Upper lobe of left lung (tissue), 6 donors: ENCODE results near the gene NLRX1. TPM values are rescaled to one million over a fixed set of nuclear protein-coding genes. Genes with fewer than 3 reads are reported as not detected.

Source experiments
- ATAC-seq, 2 donors: fragments of 200-7000 bp; cut with Tn5 transposase; one replicate each; pipeline ENCODE4 v1.9.1; 2022; ENCODE audit warnings: mild to moderate bottlenecking in 2 of 2, moderate library complexity in 2 of 2; ENCODE audit not compliant: low FRiP score in 2 of 2
- DNase-seq, 2 donors: peaks; one replicate each; pipeline ENCODE4 v3.0.0-alpha.2; 2019 to 2020
- H3K27ac ChIP-seq, 4 donors: fragments of 200-600 bp; sonication (generic); one replicate each; pipeline ENCODE4 v1.5.1; 2016 to 2019
- H3K27me3 ChIP-seq, 4 donors: fragments of 200-600 bp; sonication (generic); one replicate each; pipeline ENCODE4 v1.5.1; 2017 to 2019
- H3K36me3 ChIP-seq, 4 donors: fragments of 200-600 bp; sonication (generic); one replicate each; pipeline ENCODE4 v1.5.1; 2016 to 2019
- H3K4me1 ChIP-seq, 4 donors: fragments of 200-600 bp; sonication (generic); one replicate each; pipeline ENCODE4 v1.5.1; 2018 to 2019
- H3K4me3 ChIP-seq, 4 donors: fragments of 200-600 bp; sonication (generic); one replicate each; pipeline ENCODE4 v1.5.1; 2017 to 2019; ENCODE audit warnings: mild to moderate bottlenecking in 2 of 4, moderate library complexity in 1 of 4
- H3K9me3 ChIP-seq, 4 donors: fragments of 200-600 bp; sonication (generic); one replicate each; pipeline ENCODE4 v1.5.1; 2018 to 2019
- CTCF ChIP-seq, 6 experiments: fragments of 450-650 bp in 4 of 6; fragments of 200-600 bp in 2 of 6; sonication (generic) in 2 of 6; IDR thresholded peaks; one replicate each; pipeline ENCODE4 v1.5.1; 2016 to 2019; ENCODE audit warnings: antibody characterized with exemption in 6 of 6
- EP300 ChIP-seq, 4 donors: sonication (generic); formaldehyde crosslinking; IDR thresholded peaks; one replicate each; pipeline ENCODE4 v1.5.1; 2017; ENCODE audit warnings: antibody characterized with exemption in 4 of 4, control low read depth in 2 of 4
- POLR2A ChIP-seq, 4 donors: fragments of 450-650 bp; IDR thresholded peaks; one replicate each; pipeline ENCODE4 v1.5.1; 2016 to 2017; ENCODE audit warnings: antibody characterized with exemption in 4 of 4, mild to moderate bottlenecking in 2 of 4
- POLR2AphosphoS5 ChIP-seq, 2 donors: sonication (generic); formaldehyde crosslinking; IDR thresholded peaks; one replicate each; pipeline ENCODE4 v1.5.1; 2017; ENCODE audit warnings: antibody characterized with exemption in 2 of 2
- WGBS, 2 donors: methylation state at CpG; one replicate each; pipeline ENCODE4 v1.1.5; 2017 to 2018; 5-methylcytosine and 5-hydroxymethylcytosine counted together
- total RNA-seq, 6 donors: library from RNA; depleted of rRNA in 4 of 6; stranded (reverse); fragments of >200 nt in 4 of 6; gene quantifications; one replicate each; pipeline versions ENCODE4 v1.1.0 to v1.2.1, GENCODE V29; 2016 to 2021
- donor health status: DM: no; HTN: no; CAD: no; lungs with moderate emphysema.
- donor health status: DM: no; HTN: yes; CAD: no; lungs with severe emphysema.

The NLRX1 gene
- total RNA-seq, 6 donors from 2014 or later = 13.1 to 34.5 (median 20.2) TPM

- ATAC-seq = no peak
Measured at GRCh38 chr11:119148720-119149017, 19.9 kb upstream of the NLRX1 start.

GRCh38 chr11:119149018-119149785 lies 19.3 kb upstream of the NLRX1 start, which contains the start of gene ABCG4:
Gene ABCG4 (plus strand): TSS chr11:119149052. CDS start chr11:119149966, 914 bp downstream.
- Histone ChIP-seq H3K4me1 (peaks cover 12 to 24% (median 16%) of the 10 kb centered on the region in 4 donors), H3K9me3 (no peaks in the 10 kb centered on the region), H3K27ac (peak within 1 kb of the TSS in 1 of 4 donors; percentile 14), H3K27me3 (peaks cover 0 to 23% (median 13%) of the 10 kb centered on the region in 4 donors), H3K36me3 (no peaks in the 10 kb centered on the region), H3K4me3 (peak within 1 kb of the TSS; percentile 55 to 66 (median 62))
- DNase-seq = peak in 1 of 2 donors; percentile 88
- peak in 1 of 2 donors; percentile 56 for ATAC-seq
- 0 to 7% methylated on average over 1 to 28 of the region's 73 CpGs for WGBS, 2 donors
- TF ChIP-seq EP300 (IDR thresholded peaks at IDR 0.05) = no peak
- TF ChIP-seq POLR2AphosphoS5 (IDR thresholded peaks at IDR 0.05) = no peak
- TF ChIP-seq POLR2A (IDR thresholded peaks at IDR 0.05) = no peak
- no peak for TF ChIP-seq CTCF (IDR thresholded peaks at IDR 0.05)

More at GRCh38 chr11:119148720-119149017, 19.9 kb upstream of the NLRX1 start:
- Histone ChIP-seq H3K4me3 (peak overlapping the region; percentile 55 to 66 (median 62)), H3K36me3 (no peaks in the 10 kb centered on the region), H3K27me3 (peaks cover 0 to 23% (median 13%) of the 10 kb centered on the region in 4 donors), H3K4me1 (peaks cover 12 to 24% (median 16%) of the 10 kb centered on the region in 4 donors), H3K9me3 (no peaks in the 10 kb centered on the region), H3K27ac (peak overlapping the region in 1 of 4 donors; percentile 14)
- DNase-seq = no peak
- WGBS, 2 donors = 2 to 5% methylated on average over 10 to 16 of the region's 16 CpGs
- TF ChIP-seq CTCF (IDR thresholded peaks at IDR 0.05) = no peak

- peak overlapping the region in 3 of 4 donors; percentile 60 to 66 (median 63) for H3K4me3 ChIP-seq
- peaks cover 12 to 19% (median 16%) of the 10 kb centered on the region in 4 donors for H3K4me1 ChIP-seq
- no peak overlapping the region for H3K27ac ChIP-seq
- DNase-seq (peak in 1 of 2 donors; percentile 73), ATAC-seq (no peak)
- H3K9me3 ChIP-seq = no peaks in the 10 kb centered on the region
- H3K27me3 ChIP-seq = peaks cover 0 to 23% (median 13%) of the 10 kb centered on the region in 4 donors
- H3K36me3 ChIP-seq = no peaks in the 10 kb centered on the region
- no peak for TF ChIP-seq CTCF (IDR thresholded peaks at IDR 0.05)
- no peak for TF ChIP-seq POLR2AphosphoS5 (IDR thresholded peaks at IDR 0.05)
- TF ChIP-seq EP300 (IDR thresholded peaks at IDR 0.05) = no peak
- TF ChIP-seq POLR2A (IDR thresholded peaks at IDR 0.05) = no peak
- WGBS, 2 donors = 25 to 35% methylated on average over 25 to 33 of the region's 33 CpGs
Measured at GRCh38 chr11:119149786-119150275, 18.7 kb upstream of the NLRX1 start.

GRCh38 chr11:119152043-119152442 lies 16.5 kb upstream of the NLRX1 start:
- 73 to 82% methylated on average over 9 of the region's 9 CpGs for WGBS, 2 donors
- no peak for TF ChIP-seq POLR2A (IDR thresholded peaks at IDR 0.05)
- TF ChIP-seq CTCF (IDR thresholded peaks at IDR 0.05) = no peak
- TF ChIP-seq EP300 (IDR thresholded peaks at IDR 0.05) = no peak
- no peak for TF ChIP-seq POLR2AphosphoS5 (IDR thresholded peaks at IDR 0.05)
- no peak overlapping the region for H3K27ac ChIP-seq

More at GRCh38 chr11:119152043-119152442, 16.5 kb upstream of the NLRX1 start:
- ATAC-seq (no peak), DNase-seq (no peak)
- H3K36me3 ChIP-seq = no peaks in the 10 kb centered on the region
- peaks cover 12 to 18% (median 16%) of the 10 kb centered on the region in 4 donors for H3K4me1 ChIP-seq
- no peak overlapping the region for H3K4me3 ChIP-seq
- H3K27me3 ChIP-seq = peaks cover 0 to 23% (median 13%) of the 10 kb centered on the region in 4 donors
- no peaks in the 10 kb centered on the region for H3K9me3 ChIP-seq
